ENCODE measurements around the gene BMP8A.

GRCh38 chr1:39474810-39475209 lies 16.6 kb upstream of the BMP8A start:
- TF ChIP-seq ZNF514 (tag by site-specific recombination; IDR thresholded peaks at IDR 0.05) (no peak), ZBTB49 (tag by site-specific recombination; IDR thresholded peaks at IDR 0.05; ENCODE audit: low read depth) (no peak), ZNF645 (tag by site-specific recombination; IDR thresholded peaks at IDR 0.05) (no peak), CTCF (tag by site-specific recombination; IDR thresholded peaks at IDR 0.05) (no peak), ELK4 (IDR thresholded peaks at IDR 0.05; ENCODE audit: borderline replicate concordance, low read depth, low read length) (no peak), ZNF560 (tag by site-specific recombination; IDR thresholded peaks at IDR 0.05; ENCODE audit: borderline replicate concordance) (no peak), ZNF785 (tag by site-specific recombination; IDR thresholded peaks at IDR 0.05) (no peak), ZNF10 (tag by site-specific recombination; IDR thresholded peaks at IDR 0.05) (no peak)

All from HEK293 (cell line).